K562 (cell line): ENCODE measurements around the gene SGMS1. TPM values are rescaled to one million over a fixed set of nuclear protein-coding genes. Genes with fewer than 3 reads are reported as not detected.
A peak's percentile ranks its signal among the peaks of the same experiment; 100 is the strongest.

Source experiments
- EHMT2 ChIP-seq: fragments of 450-650 bp; IDR thresholded peaks from 2 replicates; pipeline ENCODE4 v1.6.1; 2018; ENCODE audit warnings: antibody characterized with exemption
- FOXO4 ChIP-seq: fragments of 450-650 bp; formaldehyde crosslinking; IDR thresholded peaks from 2 replicates; pipeline ENCODE4 v1.4.0; 2020; ENCODE audit warnings: mild to moderate bottlenecking, moderate library complexity
- HDAC6 ChIP-seq: IDR thresholded peaks from 2 replicates; pipeline ENCODE4 v1.6.1; 2012; ENCODE audit warnings: low read depth, mild to moderate bottlenecking, control low read depth, inconsistent platforms, low read length, moderate library complexity
- NFXL1 ChIP-seq: fragments of 450-650 bp; formaldehyde crosslinking; IDR thresholded peaks from 2 replicates; pipeline ENCODE4 v1.4.0; 2021; ENCODE audit warnings: mild to moderate bottlenecking
- NONO ChIP-seq, 2 experiments: fragments of 200-400 bp in 1 of 2; fragments of 450-650 bp in 1 of 2; formaldehyde crosslinking in 1 of 2; IDR thresholded peaks; 2 replicates each; pipeline ENCODE4 v1.6.1; 2017; ENCODE audit warnings: low read depth in 2 of 2, mild to moderate bottlenecking in 2 of 2, moderate library complexity in 2 of 2, low read length in 1 of 2
- PHF20 ChIP-seq: fragments of 450-650 bp; IDR thresholded peaks from 2 replicates; pipeline ENCODE4 v1.6.1; 2018; ENCODE audit not compliant: partially characterized antibody
- PHTF2 ChIP-seq: fragments of 250-450 bp; sonication (Bioruptor Pico); IDR thresholded peaks from 2 replicates; pipeline ENCODE4 v1.5.0; 2021; ENCODE audit warnings: mild to moderate bottlenecking
- RBFOX2 ChIP-seq: fragments of 200-400 bp; formaldehyde crosslinking; IDR thresholded peaks from 2 replicates; pipeline ENCODE4 v1.6.1; 2017; ENCODE audit warnings: low read depth, mild to moderate bottlenecking, low read length, moderate library complexity
- SMARCC2 ChIP-seq: fragments of 450-650 bp; IDR thresholded peaks from 2 replicates; pipeline ENCODE4 v1.6.1; 2017; ENCODE audit warnings: antibody characterized with exemption, moderate library complexity, mild to moderate bottlenecking, low read depth
- TCFL5 ChIP-seq: fragments of 250-450 bp; sonication (Bioruptor Pico); conservative IDR thresholded peaks from 2 replicates; pipeline ENCODE4 v1.6.1; 2021; ENCODE audit warnings: mild to moderate bottlenecking, moderate library complexity, matching md5 sums
- TFAM ChIP-seq: fragments of 250-450 bp; sonication (Bioruptor Pico); conservative IDR thresholded peaks from 2 replicates; pipeline ENCODE4 v1.5.0; 2021; ENCODE audit warnings: mild to moderate bottlenecking, moderate library complexity
- TFE3 ChIP-seq: fragments of 450-650 bp; formaldehyde crosslinking; IDR thresholded peaks from 2 replicates; pipeline ENCODE4 v1.4.0; 2020; ENCODE audit warnings: mild to moderate bottlenecking, mixed read lengths
- ZNF146 ChIP-seq: IDR thresholded peaks from one replicate; pipeline ENCODE4 v1.6.1; 2018; ENCODE audit warnings: missing compliant biosample characterization; ENCODE audit not compliant: unreplicated experiment
- ZNF274 ChIP-seq: IDR thresholded peaks from 2 replicates; pipeline ENCODE4 v1.6.1; 2011; ENCODE audit warnings: low read depth, mild to moderate bottlenecking, low read length, moderate library complexity, borderline replicate concordance
- polyA plus RNA-seq, 8 experiments: library from polyadenylated mRNA; depleted of rRNA in 4 of 8; stranded (reverse) in 5 of 8; unstranded in 3 of 8; fragments of >200 nt; fragmentation: Nextera tagmentation in 2 of 8; fragmentation: Illumina TruSeq in 1 of 8; extraction: Ambion mirVana in 2 of 8; extraction: Trizol in 1 of 8; gene quantifications; 2 replicates each; pipeline versions ENCODE4 v1.2.1 to v1.2.3, GENCODE V29; 2011 to 2014; ENCODE audit warnings: inconsistent platforms in 1 of 8, missing spikeins in 1 of 8
- total RNA-seq, 7 experiments: library from RNA; depleted of rRNA in 6 of 7; stranded (reverse); fragments of >200 nt in 6 of 7; fragmentation: Illumina TruSeq in 2 of 7; extraction: Trizol in 2 of 7; gene quantifications; 2 replicates each; pipeline versions ENCODE4 v1.2.1 to v1.2.3, GENCODE V29; 2011 to 2021; ENCODE audit warnings: low replicate concordance in 1 of 7
- TF ChIP-seq, protein P1 (sequence below): fragments of 250-450 bp; sonication (Bioruptor Pico); IDR thresholded peaks from 2 replicates; pipeline ENCODE4 v1.5.0; 2022; ENCODE audit warnings: mild to moderate bottlenecking
- TF ChIP-seq, protein P2 (sequence below), 2 experiments: fragments of 150-350 bp in 1 of 2; IDR thresholded peaks; 2 replicates each; pipeline ENCODE4 v1.6.1; 2012 to 2016; ENCODE audit warnings: low read depth in 2 of 2, low read length in 2 of 2, mild to moderate bottlenecking in 1 of 2, moderate library complexity in 1 of 2

SGMS1 gene
- total and polyA plus RNA-seq, 9 of the 15 experiments (the other 6 are each of a cell fraction or from before 2014, with no cell fraction given), result 22.6 to 232 (median 82.2) TPM

DNA sequence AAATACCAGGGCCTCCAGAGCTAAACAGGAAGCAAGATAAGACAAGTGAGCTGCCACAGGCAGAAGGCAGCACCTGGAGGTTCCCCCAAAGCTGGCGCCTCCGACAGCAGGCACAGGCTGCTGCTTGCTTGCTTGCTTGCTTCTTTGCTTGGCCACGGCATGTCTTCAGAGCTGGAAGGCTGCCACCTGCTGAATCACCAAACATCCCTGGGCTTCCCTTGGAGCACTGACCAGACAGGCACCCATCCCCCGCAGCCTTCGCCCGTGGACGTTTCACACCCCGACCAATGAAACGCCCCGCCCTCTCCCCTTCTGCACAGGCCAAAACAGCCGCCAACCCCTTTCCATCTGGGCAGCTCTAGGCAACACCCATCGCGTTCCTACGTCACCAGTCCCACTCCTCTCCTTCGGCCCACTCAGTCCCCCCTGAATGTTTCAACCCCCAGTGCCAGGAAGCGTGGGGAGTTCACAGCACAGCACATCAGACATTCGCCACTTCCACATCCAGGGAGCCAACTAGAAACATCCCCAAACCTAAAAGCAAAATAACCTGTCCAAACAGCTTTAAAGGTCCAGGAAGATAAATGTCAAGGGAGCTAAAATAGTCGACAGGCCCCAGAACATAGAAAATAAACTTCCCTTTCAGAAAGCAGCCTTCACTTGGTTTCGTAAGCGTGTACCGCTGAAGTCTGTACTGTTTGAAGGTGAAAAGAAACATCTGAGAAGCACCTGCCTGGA, 1.6 kb downstream of the SGMS1 start (continued):
- TF ChIP-seq, protein P1, sequence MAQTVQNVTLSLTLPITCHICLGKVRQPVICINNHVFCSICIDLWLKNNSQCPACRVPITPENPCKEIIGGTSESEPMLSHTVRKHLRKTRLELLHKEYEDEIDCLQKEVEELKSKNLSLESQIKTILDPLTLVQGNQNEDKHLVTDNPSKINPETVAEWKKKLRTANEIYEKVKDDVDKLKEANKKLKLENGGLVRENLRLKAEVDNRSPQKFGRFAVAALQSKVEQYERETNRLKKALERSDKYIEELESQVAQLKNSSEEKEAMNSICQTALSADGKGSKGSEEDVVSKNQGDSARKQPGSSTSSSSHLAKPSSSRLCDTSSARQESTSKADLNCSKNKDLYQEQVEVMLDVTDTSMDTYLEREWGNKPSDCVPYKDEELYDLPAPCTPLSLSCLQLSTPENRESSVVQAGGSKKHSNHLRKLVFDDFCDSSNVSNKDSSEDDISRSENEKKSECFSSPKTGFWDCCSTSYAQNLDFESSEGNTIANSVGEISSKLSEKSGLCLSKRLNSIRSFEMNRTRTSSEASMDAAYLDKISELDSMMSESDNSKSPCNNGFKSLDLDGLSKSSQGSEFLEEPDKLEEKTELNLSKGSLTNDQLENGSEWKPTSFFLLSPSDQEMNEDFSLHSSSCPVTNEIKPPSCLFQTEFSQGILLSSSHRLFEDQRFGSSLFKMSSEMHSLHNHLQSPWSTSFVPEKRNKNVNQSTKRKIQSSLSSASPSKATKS (CRISPR knock-in tag), result no peak
- TF ChIP-seq EHMT2 (0 out of 2 replicates have a peak, but pooled peaks have one; percentile 28), PHF20 (no peak), HDAC6 (no peak), ZNF146 (CRISPR knock-in tag) (no peak), TFAM (CRISPR knock-in tag) (no peak), NFXL1 (CRISPR knock-in tag) (no peak), TFE3 (CRISPR knock-in tag) (0 out of 2 replicates have a peak, but pooled peaks have one; percentile 10), TCFL5 (CRISPR knock-in tag) (no peak), PHTF2 (no peak), FOXO4 (CRISPR knock-in tag) (0 out of 2 replicates have a peak, but pooled peaks have one; percentile 67), SMARCC2 (no peak), NONO (IDR thresholded peaks at IDR 0.05; ENCODE audit: low read depth in 2 of 2, low read length in 1 of 2) (no peak), ZNF274 (no peak), RBFOX2 (peak; percentile 57)
- TF ChIP-seq, protein P2, sequence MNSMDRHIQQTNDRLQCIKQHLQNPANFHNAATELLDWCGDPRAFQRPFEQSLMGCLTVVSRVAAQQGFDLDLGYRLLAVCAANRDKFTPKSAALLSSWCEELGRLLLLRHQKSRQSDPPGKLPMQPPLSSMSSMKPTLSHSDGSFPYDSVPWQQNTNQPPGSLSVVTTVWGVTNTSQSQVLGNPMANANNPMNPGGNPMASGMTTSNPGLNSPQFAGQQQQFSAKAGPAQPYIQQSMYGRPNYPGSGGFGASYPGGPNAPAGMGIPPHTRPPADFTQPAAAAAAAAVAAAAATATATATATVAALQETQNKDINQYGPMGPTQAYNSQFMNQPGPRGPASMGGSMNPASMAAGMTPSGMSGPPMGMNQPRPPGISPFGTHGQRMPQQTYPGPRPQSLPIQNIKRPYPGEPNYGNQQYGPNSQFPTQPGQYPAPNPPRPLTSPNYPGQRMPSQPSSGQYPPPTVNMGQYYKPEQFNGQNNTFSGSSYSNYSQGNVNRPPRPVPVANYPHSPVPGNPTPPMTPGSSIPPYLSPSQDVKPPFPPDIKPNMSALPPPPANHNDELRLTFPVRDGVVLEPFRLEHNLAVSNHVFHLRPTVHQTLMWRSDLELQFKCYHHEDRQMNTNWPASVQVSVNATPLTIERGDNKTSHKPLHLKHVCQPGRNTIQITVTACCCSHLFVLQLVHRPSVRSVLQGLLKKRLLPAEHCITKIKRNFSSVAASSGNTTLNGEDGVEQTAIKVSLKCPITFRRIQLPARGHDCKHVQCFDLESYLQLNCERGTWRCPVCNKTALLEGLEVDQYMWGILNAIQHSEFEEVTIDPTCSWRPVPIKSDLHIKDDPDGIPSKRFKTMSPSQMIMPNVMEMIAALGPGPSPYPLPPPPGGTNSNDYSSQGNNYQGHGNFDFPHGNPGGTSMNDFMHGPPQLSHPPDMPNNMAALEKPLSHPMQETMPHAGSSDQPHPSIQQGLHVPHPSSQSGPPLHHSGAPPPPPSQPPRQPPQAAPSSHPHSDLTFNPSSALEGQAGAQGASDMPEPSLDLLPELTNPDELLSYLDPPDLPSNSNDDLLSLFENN (IDR thresholded peaks at IDR 0.05; ENCODE audit: low read depth in 2 of 2, low read length in 2 of 2), result 0 out of 4 replicates have a peak, but pooled peaks of 1 of the 2 experiments have one; percentile 14
